Caki2 (cell line): Measurements from ENCODE around the gene CSDE1. TPM values are rescaled to one million over a fixed set of nuclear protein-coding genes. Genes with fewer than 3 reads are reported as not detected.
"Not testable (repeated sequence)": the region's sequence is repeated elsewhere in the genome, so short reads cannot be mapped to it uniquely, and the experiment has no call there.

Experiments
- DNase-seq: peaks from one replicate; pipeline ENCODE4 v3.0.0-alpha.2; 2015; ENCODE audit warnings: low read depth
- in situ Hi-C: cut with HindIII; loops from 2 replicates; pipeline ENCODE4 v1.10.0; 2016; ENCODE audit warnings: low sequenced_read_pairs, low pct_unique_long_range_greater_than_20kb, mixed read lengths
- total RNA-seq: library from RNA; depleted of rRNA; stranded (reverse); fragments of >200 nt; shearing (Covaris generic); gene quantifications from 2 replicates; pipeline ENCODE4 v1.2.3, GENCODE V29; 2014; ENCODE audit warnings: low replicate concordance

Gene CSDE1
- total RNA-seq, 1 experiment from 2014 or later: 112 TPM

DNA sequence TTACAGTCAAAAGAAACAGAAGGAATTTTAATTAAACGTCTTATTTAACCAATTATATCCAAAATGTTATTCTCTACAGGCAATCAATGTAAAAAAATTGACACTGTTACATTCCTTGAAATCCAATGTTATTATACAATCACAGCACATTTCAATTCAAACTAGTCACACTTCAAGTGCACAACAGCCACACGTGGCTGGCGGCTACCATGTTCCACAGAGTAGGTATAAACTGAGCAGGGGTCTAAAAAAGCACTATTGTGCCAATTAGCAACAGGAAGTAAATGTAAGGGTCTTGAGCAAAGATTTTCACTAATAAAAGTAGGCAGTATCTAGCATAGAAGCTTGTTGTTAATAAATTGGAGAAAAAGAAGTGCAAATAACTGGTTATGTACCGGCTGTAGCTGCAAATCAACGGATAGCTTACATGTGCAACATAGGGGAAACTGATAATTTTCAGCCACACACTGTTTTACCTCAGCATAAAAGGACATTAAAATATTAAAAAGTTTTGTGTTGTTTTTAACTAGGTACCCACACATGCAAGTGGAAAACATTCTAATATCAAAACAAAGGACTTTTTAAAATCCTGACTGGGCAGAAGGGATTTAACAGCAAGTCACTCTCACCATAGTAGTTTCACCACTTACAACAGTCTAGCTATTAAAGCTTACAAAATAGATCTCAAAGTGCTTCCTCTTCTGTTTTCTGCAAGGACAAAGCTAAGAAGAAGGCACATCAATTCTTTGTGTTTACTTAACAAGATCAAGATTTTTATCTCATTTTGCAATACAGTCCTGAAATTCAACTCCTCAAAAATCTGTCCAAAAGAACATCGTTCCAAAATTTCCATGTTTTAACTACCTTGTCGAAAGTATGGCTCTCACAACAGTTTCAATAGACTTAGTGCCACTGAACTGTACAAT, 2.5 kb downstream of the CSDE1 start:
- DNase-seq: no peak
- in situ Hi-C loops: no loop called here

- in situ Hi-C loops, DNase-seq: not testable (repeated sequence)
These were observed 4.1 kb downstream of the CSDE1 start for GRCh38 chr1:114753702-114754101.

DNA sequence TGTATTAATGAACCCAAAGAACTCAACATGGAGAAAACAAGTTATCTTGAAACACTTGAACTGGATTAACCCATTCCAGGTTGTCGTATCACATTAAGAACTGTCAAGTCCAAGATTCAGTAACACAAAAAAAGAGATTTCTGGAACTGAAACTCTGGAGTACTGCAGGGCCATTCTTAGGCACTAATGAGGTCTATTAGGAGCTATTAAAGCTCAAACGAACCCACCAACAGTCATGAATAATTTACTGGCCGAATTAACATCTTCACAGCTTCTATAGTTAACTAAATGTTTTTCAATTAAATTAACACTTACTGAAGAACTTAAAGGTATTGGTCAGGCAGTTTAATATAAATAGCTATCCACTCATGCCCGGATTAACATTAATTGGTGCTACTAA, 4.6 kb downstream of the CSDE1 start:
- no peak for DNase-seq
- in situ Hi-C loops: no loop called here

- DNase-seq: no peak
- in situ Hi-C loops: no loop called here
These were observed 7.0 kb downstream of the CSDE1 start for GRCh38 chr1:114750780-114751179.

DNA sequence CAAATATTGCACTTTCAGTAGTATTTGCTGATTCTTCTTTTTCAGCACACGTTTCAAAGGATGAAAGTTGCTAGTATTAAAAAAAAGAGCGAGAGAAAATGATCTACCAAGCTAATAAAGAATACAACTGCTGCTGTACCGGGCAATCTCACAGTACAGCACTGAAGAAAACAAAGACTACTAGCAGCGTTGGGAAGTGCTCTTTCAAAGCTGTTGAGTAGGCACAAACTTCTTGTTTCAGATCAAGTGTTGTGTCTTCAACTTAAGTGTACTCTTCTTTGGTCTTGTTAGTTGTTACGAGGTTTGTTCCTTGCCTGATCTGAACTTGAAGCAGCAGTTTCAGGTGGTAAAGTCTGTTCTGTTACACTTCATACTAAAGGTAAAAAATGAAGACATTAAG, 7.9 kb downstream of the CSDE1 start:
- in situ Hi-C loops: no loop called here
- no peak for DNase-seq

- in situ Hi-C loops: no loop called here
- DNase-seq: no peak
These were observed 11.2 kb downstream of the CSDE1 start for GRCh38 chr1:114746450-114747121.

- no peak for DNase-seq
- in situ Hi-C loops: no loop called here
These were observed 12.5 kb downstream of the CSDE1 start for GRCh38 chr1:114745291-114745690.

- in situ Hi-C loops: no loop called here
- no peak for DNase-seq
These were observed 15.6 kb downstream of the CSDE1 start for GRCh38 chr1:114741963-114742746.

DNA sequence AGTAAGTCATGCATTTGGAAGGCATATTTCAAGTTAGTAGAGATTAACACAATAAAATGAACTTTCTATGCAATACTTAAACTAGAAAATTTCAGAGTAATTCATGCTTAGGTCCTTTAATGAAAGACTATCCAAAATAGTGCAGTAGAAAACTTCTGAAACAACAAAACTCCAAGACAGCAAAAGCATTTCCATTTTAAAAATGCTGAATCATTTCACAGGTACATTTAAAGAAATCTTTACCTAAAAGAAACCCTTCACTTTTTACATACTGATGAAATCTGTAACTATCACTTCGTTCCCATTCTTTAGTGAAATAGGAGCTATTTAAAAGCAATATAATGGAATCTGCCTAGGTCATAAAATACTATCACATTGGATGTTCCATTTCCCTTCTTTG, 17.5 kb downstream of the CSDE1 start:
- in situ Hi-C loops: no loop called here
- DNase-seq: no peak

DNA sequence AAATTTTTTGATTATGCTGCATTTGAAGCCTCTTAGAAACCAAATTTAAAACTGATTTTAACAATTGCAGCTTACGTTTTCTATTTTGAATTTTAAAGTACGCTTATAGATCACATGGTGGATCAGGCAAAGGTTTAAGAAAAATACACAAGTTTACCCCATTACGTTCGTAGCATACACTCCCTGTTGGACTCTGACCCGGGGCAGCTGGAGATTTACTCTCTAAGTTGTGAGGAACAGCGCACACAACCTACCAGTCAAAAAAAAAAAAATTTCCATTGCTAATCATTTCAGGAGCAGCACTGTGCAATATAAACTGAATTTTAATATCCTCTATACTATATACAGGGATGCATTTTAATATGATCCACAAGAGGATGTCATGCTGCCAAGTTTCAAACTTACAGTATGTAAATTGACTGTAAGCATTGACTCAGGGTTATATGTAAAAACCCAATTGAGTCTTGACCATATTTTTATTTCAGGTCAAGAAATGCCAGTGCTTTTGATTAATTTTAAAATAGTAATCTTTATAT, 20.4 kb downstream of the CSDE1 start:
- DNase-seq: no peak
- in situ Hi-C loops: no loop called here

DNA sequence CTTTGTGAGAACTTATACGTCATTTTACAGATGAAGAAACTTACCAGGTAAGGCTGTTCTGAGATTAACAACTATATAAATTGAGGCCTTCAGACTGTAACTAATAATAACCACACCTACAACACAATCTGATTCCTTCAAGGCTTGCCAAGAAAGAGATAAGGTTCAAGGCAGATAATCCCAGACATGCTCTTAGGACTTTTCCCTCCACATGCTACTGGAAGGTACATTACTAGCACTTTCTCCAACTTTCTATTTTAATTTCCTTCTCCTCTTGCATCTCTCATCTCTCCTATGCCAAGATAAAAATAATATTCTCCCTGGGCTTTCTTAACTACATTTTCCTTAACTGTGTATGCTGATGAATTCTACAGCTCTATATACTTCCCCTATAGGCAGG, 22.3 kb downstream of the CSDE1 start:
- in situ Hi-C loops: no loop called here
- DNase-seq: no peak

DNA sequence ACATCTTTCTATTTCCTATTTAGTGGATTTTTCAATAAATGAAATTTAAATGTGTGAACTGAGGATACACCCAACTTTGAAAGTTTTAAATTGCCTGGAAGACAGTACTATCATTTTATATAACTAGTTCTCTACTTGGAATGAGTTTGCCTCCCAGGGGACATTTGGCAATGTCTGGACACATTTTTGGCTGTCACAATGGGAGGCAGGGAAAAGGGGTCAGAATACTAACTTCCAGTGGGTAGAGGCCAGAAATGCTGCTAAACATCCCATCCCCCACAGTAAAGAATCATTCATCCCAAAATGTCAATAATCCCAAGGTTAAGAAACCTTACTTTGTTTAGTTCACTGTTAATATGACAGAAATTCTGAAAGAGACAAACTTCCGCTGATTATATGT, 28.0 kb downstream of the CSDE1 start:
- no peak for DNase-seq
- in situ Hi-C loops: no loop called here

DNA sequence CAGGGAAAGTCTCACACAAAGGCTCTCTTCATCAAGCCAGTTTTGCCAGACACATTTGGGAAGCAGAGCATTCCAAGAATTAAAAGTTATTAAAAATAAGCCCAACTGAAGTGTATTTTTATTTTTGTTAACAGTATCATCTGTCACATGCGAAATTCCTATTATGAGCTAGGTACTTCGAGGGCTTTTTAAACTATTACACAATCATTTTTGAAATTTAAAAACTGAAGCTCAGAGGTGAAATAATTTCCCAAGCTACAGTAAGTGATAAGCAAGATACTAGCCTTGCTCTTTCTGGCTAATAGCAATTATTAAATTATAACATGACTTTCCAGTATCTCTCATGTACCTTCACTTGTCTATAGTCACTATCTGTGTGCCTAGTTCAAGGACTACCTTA, 29.2 kb downstream of the CSDE1 start:
- no peak for DNase-seq
- in situ Hi-C loops: no loop called here

DNA sequence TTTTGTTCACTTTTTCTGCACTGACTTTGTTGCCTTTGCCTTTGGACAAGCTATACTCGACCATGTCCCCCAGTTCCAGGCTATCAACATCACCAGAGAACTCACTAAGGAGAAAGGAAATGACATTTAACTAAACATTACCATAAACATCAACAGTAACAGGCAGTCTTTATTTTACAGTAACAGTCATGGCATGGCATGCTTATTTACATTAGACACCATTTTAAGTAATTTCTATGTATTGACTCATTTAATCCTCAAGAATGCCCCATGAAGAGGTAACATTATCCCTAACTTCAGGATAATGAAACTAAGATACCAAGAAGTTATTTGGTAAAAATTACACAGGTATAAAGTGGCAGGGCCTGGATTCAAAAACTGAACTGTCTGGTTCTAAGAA, 32.6 kb downstream of the CSDE1 start:
- no peak for DNase-seq
- in situ Hi-C loops: no loop called here

DNA sequence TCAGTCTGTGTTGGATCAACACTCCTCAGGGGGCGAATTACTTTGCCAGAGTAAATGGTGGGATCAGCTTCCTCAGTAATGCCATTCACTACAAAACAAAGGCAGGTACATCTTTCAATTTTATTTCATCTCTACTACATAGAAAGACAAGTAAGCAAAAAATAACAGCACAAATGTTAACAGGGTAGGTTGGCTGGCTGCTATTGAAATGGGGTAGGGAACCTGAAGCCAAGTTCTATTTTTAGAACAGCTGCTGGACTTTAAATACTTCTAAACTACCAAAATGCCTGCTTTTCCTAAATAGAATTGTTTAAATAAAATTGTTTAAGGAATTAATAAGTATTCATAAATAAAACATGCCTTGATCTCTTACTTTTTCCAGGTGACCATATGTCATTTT, 33.9 kb downstream of the CSDE1 start:
- in situ Hi-C loops: no loop called here
- no peak for DNase-seq

DNA sequence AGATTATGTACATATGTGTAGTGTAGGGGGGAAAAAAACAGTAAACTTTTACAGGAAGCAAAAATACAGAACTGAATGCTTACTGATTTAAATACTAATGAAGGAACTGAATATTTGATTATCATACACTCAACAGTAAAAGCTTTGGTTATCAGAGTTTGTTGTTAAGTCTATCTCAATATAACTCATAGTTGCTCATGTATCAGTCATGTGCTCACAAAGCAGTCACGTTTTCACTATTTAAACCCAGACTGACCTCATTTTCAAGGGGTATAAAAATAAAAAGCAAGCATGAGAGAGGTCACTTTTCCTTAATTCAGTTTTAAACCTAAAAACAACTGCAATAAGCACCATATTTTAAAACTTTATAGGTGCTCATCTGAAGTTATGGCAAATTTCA, 34.3 kb downstream of the CSDE1 start:
- no peak for DNase-seq
- in situ Hi-C loops: no loop called here

DNA sequence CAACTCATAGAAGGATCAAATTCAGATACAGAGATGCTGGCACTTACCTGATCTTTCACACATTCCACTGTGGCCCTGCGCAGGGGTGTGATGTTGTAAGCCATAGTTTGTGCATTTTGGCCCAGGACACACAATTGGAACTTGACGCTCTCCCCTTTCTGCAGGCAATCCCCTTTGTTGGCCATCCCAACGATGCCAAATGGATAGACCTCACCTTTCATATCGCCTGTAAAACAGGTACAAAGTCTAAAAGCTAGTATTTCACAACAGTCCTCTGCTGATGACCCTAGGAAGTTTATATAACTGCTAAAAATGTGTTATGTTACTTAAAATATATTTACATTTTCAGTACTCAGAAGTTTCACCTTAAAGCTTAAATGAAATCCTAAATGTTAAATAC, 37.3 kb downstream of the CSDE1 start:
- in situ Hi-C loops: no loop called here
- DNase-seq: no peak

DNA sequence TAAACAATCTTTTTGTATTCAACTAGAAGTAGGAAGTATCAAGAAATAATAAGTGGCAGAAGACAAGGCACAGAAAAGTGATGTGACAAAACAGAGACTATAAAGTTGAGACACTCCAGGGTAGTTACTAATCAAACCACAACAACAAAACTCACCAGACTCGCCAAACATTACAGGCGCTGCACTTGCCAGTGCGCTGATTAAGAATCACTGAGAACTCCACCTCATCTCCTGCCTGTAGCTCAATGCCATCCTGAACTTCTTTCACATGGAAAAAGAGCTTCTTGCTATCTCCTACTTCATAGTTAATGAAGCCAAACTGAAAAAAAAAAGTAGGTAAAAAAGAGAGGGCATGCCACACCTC, 38.4 kb downstream of the CSDE1 start:
- in situ Hi-C loops: no loop called here
- peak; percentile 22 for DNase-seq
